ENCODE measurements around the gene GPI.
A peak's percentile ranks its signal among the peaks of the same experiment; 100 is the strongest.
"Not testable (repeated sequence)": the region's sequence is repeated elsewhere in the genome, so short reads cannot be mapped to it uniquely, and the experiment has no call there.

GPI gene

DNA sequence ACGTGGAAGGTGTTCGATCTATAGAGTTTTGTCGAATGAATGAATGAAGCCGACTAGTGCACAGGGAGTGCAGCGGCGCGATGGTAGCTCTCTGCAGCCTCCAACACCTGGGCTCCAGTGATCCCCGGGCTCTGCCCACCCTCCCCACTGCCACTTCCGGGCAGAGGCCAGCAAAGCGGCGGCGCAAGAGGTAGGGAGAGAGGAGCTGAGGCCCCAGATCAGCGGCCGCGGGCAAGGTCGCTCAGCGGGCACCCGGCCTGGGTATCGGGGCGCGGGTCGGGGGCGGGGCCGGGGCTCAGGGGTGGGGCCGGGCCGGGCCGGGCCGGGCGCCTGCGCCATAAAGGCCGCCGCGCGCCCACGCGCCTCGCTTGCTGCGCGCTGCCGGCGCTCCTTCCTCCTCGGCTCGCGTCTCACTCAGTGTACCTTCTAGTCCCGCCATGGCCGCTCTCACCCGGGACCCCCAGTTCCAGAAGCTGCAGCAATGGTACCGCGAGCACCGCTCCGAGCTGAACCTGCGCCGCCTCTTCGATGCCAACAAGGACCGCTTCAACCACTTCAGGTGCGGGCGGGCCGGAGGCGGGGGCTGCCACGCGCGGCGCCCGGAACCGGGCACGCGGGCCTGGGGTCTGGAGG is at the start of gene GPI:
TSS of gene GPI (plus strand) at position 367 of the 633 bp plus-strand sequence. CDS start at position 438, 71 bp downstream.
- DNase-seq: peak; percentile 83

DNA sequence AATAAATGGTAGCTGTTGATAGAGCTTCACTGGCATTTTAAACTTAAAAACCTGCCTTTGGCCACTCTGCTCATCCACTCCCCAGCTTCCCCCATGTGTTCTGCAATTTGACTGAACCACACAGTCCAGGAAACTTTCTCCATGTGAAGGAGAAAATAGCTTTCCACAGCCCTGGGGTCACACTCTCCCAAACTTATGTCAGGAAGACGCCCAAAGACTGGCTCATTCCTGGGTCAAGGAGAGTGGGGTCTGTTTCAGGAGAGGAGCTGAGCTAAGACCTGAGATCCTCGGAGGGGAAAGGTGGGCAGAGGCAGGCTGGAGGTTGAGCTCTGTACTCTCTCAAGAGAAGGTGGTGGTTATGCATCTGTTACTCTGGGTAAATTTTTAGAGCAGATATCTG is 48.7 kb upstream of the GPI start:
- no peak for DNase-seq

DNA sequence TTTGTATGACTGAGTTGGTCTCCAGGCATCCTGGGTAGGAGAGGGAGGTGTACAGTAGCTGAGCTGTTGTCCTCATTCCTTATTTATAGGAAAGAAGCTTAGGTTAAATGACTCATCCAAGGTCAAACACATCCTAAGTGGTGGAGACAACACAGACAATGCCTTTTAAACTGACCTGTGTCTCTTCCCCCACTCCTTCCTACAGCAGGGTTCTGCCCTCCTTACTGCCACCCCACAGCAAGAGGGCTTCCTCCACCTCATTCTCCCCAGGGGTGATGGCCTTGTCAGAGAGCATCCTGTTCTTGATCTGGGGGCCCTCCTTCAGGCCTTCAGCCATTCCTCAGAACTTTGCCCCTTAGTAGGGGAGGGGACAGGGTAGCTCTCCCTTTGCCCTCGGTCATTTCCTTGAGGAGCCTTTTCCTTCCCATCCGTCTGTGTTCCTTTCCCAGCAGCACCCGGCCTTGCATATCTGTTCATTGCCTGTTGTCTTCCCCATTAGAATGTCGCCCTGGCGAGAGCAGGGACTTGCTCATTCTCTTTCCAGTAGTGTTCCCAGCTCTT is 48.2 kb upstream of the GPI start:
- DNase-seq: no peak

DNA sequence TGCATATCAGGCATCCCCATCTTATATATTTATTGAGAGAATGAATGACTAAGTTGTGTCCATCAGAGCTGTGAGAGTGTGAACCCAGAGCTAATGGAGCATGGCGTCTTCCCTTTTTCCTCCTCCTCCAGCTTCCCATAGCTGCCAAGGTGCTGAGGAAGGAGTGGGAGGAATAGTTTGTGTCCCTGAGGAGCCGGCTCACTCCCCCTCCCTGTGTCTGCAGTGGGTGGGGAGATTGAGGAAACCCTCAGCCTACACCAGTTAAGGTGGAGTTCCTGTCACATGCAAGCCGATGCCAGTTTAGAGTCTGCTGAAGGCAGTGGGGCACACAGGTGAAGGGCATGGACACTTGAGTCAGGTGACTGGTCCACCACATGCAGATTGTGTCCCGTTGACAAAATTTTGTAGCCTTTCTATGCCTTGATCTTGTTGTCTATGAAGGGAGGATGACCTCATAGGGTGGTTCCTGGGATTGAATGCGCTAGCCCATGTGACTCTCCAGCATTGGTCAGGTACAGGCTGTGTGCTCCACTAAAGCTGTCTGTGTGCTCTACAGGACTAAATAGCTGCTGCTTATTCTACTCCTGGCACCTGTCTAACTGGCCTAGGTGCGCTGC is 47.6 kb upstream of the GPI start:
- no peak for DNase-seq

DNA sequence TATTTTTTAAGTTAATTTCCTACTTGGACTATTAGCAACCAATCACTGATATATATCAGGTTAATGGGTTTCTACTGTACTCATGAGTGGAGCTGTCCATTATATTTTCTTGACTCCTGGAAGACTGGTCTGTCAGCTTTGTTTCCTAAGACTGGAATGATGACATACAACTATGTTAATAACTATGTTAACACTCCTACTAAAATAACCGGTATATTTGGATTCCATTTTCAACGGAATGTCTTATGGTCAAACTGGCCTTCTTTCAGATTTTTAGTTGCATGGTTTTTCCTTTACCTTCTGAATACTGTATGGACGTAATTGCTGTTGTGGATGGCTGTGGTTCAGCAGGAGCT is 45.8 kb upstream of the GPI start:
- DNase-seq: no peak

DNA sequence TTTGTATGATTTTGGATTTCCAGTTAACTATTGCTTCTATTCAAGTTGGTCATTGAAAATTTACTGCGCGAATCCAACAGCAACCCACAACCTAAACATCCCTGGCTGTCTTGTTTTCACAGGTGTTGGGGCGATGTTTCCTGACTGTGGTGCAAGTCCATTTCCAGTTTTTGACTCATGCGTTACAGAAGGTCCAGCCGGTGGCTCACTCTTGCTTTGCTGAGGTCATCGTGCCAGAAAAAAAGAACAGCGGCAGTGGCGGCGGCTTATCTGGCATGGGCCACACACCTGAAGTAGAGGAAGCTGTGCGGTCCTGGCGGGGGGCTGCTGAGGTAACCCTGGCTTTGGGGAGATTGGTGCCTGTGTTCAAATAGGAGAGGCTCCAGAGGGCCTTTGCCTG is 45.2 kb upstream of the GPI start:
- no peak for DNase-seq

DNA sequence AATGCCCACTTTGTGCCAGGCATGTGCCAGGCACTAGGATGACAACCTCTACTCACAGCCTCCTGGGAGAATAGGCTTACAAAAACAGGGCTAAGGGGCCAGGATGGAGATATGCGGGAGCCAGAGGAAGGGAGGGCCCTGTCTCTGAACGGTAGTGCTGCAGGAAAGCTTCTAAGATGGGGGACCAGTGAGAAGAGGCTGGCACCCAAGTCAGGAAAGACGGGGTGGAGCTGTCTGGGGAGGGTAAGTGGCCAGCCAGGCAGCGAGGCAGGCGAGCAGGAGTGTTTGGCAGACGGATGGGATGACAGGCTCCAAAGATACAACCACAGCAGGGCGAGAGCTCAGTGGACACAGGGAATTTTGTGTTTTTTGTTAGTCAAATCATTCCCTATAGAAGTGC is 44.7 kb upstream of the GPI start:
- DNase-seq: no peak

DNA sequence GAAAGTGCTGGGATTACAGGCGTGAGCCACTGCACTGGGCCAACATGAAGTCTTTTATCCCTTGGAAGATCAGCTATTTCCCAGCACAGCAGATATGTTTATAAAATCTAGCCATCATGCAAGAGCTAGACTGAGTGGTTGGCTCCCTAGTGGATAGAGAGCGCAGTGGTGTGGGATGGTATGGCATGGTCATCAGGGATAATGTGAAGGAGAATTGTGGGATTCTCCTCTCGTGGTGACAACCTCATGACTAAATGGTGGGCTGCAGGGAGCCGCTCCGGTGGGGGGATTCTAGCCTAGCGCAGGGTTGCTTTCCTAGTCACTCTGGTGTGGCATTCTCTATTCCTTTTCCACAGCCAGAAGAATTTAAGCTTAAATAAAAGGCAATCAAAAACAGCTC is 43.3 kb upstream of the GPI start:
- no peak for DNase-seq

DNA sequence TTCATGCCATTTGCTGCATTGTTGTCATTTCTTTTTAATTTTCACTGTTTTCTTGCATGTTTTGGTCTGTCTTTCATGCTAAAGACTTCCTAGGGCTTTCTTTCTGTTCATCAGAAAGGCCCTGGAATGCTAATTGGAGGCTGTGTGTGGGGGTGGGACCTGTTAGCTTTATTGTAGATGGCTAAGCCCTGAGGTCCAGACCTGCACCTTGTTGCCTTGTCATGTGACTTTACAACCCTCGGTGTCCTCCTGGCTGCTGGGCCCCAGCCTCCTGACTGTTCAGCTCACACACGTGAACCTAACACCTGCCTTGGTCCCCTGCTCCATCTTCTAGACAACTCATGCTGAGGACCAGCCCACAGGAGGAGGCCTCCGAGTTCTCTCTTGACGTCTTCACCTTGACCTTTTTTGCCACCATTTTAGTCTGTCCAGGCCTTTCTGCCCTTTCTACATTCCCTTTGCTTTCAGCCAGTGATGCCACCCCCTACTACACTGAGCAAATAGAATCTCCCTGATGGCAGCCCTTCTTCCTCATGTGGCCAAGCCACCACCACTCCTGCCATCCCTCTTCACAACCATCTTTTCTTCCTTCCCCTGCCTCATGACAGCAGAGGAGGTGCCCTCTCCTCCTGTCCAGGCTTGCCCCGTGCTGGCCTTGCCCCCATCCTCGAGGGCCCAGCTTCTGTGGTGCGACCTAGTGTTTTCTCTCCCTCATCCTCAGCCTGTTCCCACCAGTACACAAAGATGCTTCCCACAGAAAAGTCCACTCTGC is 41.4 kb upstream of the GPI start:
- DNase-seq: no peak

DNA sequence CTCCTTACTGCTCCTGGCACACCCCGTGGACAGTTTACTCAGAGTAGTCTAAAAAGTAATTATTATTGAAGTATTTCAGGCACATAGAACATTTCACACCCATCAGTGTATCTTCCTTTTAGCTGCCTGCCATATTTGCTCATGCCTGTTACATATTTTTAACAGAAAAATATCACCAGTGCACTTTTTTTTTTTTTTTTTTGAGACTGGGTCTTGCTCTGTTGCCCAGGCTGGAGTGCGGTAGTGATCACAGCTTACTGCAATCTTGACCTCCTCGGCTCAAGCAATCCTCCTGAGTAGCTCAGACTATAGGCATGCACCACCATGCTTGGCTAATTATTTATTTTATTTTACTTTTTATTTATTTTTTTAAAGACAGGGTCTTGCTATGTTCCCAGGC is 40.7 kb upstream of the GPI start:
- no peak for DNase-seq

DNA sequence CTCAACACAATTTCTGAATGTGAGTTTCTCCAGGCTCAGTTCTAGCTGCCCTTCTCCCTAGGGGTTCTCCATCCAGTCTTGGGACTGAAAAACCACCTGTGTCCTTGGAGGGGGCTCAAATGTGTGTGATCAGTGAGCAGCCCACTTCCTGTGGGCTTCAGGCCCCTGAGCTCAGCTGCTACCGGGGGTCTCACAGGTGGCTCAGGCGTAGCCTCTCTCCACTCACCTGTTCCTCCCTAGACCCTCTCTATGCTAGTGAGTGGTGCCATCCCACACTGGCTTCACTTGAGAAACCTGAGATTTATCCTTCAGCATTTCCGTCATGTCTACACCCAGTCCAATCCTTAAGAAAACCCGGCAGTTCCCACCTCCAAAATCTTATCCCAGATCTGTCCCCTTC is 39.8 kb upstream of the GPI start:
- no peak for DNase-seq

DNA sequence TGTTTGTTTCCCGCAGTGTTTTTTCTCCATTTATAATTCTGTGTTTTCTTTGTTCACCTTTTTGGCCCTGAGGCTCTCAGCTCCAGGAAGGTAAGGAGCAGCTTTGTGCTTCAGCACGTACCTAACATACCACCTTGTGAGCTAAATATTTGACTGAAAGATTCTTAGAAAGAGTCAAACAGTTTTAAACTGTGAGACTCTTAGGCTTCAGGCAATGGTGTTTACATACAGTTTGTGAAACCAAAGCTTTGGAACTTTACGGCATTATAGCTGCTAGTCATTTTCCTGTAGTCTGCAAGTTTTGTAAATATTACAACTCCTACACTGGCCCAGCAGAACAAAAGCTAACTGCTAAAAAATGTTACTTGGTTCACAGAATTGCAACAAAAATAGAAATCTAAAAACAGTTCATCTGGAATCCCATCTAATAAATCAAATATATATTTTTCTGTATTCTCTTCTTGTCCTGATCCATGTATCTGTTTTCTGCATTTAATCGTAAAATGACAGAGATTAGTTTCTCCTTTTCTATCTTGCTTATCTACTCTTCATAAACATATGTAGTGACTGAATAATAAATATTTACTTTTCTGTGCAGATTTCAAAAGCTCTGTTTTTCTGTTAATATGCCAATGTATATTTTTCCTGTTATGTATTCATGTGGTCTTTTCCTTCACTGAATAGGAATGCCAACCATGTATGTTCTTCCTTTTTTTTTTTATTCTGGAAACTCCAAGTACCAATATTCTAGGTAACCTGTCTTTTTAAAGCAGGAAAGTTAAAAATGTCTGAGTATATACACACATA is 38.8 kb upstream of the GPI start:
- DNase-seq: no peak

DNA sequence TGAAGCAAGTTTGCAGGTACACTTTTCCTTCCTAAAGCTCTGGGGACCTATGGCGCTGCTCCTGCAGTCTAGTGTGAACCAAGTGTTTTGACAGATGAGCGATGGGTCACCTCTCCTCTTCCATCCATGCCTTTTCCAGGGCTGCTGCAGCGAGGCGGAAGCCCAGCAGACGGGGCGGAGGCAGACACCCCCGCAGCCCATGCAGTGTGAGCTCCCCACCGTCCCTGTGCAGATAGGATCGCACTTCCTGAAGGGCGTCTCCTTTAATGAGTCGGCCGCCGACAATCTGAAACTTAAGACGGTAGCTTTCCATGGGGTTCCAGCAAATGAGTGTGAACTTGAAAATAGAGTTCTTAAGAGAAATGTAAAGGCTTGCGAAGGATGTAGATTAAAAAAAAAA is 37.1 kb upstream of the GPI start:
- no peak for DNase-seq

DNA sequence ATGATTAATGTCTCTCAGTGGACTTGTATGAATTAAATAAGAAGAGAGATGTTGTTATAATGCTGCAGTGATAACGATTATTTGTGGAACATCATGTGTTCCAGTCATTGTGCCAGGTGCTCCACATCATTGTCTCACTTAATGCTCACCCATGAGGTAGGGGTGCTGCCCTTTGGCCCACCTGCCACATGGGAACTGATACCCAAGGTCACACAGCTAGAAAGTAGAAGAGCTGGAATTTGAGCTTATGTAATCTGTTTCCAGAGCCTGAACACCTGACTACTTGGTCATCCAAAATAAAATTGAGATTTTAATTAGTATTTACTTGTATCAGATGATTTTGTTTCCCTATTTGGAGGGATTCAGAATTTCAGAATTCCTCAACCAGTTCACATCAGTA is 36.0 kb upstream of the GPI start:
- DNase-seq: no peak

DNA sequence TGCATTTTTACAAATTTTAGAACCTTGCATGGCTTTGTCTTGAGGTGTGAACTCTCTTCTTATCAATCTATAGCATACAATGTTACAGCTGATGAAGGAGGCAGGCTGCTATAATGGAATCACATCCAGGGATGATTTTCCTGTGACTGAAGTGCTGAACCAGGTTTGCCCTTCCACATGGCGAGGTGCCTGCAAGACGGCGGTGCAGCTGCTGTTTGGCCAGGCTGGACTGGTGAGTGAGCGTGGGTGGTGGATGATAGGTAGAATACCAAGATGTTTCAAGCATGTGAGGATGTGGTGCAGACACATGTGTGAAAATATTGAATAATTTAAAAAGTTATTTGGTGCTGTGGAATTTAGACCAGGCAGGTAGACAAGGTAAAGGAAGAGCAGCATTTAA is 34.9 kb upstream of the GPI start:
- no peak for DNase-seq

DNA sequence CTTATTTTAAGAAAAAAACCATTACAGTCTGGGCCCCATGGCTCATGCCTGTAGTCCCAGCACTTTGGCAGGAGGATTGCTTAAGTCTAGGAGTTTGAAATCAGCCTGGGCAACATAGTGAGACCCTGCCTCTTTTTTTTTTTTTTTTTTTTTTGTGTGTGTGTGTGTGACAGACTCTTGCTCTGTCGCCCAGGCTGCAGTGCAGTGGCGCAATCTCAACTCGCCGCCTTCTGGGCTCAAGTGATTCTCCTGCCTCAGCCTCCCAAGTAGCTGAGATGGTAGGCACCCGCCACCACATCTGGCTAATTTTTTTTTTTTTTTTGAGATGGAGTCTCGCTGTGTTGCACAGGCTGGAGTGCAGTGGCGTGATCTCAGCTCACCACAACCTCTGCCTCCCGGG is 34.4 kb upstream of the GPI start:
- not testable (repeated sequence) for DNase-seq

DNA sequence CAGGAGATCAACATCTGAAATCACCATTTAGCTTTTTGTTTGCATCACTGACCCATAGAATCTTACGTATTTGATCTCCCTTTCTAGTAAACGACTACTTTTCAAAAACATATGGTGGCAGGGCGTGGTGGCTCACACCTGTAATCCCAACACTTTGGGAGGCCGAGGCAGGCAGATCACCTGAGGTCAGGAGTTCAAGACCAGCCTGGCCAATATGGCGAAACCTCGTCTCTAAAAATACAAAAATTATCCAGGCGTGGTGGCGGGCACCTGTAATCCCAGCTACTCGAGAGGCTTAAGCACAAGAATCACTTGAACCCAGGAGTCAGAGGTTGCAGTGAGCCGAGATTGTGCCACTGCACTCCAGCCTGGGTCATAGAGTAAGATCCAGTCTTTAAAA is 33.4 kb upstream of the GPI start:
- not testable (repeated sequence) for DNase-seq

DNA sequence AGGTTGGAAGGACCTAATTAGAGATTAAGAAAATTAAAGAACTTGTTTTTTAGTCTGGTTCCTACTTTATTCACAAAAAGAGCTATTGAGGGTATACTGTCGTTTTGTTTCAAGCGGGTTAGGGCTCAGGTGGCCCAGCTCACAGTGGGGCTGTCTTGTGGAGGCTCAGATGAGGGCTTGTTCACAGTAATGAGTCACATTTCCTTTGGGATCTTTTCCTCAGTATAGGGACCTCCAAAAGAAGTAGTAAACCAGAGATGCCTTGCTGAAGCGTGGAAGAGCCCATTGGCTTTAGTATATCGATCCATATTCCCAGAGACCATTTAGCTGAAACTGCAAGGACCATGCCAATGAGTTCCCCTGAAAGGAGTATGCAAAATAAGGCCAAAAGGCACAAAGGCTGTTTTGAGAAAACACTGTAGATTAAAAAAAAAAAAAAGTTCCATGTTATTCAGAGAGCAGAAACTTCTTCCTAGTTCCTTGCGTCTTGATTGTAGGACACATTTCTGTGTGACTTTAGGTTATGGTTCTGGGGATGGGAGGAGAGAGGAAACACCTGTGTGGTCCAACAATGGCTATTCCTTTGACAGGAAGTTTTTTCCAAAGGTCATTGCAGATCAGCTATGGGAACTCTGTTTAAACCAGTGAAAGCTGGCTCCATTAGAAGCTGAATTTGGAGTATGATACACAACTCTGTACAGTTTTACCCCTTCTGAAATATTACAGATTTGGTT is 32.8 kb upstream of the GPI start:
- DNase-seq: no peak

DNA sequence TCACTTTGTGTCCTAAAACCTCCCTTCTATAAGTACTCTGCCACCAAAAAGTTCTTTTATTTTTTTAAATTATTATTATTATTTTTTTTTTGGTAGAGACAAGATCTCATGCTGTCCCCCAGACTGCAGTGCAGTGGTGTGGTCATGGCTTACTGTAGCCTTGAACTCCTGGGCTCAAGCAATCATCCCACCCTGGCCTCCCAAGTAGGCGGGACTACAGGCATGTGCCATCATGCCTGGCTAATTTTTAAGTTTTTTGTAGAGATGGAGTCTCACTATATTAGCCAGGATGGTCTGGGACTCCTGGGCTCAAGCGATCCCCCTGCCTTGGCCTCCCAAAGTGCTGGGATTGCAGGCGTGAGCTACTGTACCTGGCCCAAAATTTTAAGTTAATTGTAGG is 29.1 kb upstream of the GPI start:
- no peak for DNase-seq

DNA sequence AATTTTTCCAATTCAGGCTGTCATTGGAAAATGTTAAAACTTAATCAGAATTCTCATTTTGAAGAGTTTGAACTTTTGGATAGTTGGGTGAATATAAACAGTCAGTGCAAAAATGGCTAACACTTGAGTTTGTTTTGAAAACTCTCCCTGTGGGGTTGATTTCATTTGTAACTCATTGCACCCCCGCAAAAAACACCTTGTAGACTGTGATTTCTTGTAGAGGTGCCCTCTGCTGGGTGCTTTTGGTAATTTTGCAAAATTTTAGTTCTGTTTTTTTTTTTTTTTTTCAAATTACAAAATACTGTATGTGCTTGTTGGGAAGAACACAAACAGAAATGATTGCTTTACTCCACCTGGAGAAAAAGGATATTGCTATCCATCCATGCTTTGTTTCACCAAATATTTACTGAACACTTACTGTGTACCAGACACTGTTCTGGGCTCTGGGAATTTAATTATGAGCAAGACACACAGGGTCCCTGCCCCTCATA is 28.2 kb upstream of the GPI start:
- DNase-seq: peak; percentile 48

DNA sequence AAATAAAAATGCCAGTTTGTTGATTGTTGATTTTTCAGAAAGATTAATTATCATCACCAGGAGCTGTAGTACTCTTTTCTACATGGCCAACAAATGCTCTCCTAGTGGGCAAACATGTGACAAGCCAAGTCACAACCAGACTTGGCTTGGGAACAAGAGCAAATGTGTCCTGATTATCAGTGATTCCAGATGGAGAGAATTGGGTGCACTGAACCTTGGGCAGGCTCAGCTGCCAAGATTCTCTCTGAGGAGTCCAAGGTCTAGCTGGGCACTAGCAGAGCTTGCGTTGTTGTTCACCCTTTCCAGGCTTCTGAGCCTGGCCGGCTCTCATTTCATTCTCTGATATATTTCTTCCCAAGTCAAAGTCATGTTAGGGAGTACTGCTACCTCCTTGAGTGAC is 27.3 kb upstream of the GPI start:
- no peak for DNase-seq

DNA sequence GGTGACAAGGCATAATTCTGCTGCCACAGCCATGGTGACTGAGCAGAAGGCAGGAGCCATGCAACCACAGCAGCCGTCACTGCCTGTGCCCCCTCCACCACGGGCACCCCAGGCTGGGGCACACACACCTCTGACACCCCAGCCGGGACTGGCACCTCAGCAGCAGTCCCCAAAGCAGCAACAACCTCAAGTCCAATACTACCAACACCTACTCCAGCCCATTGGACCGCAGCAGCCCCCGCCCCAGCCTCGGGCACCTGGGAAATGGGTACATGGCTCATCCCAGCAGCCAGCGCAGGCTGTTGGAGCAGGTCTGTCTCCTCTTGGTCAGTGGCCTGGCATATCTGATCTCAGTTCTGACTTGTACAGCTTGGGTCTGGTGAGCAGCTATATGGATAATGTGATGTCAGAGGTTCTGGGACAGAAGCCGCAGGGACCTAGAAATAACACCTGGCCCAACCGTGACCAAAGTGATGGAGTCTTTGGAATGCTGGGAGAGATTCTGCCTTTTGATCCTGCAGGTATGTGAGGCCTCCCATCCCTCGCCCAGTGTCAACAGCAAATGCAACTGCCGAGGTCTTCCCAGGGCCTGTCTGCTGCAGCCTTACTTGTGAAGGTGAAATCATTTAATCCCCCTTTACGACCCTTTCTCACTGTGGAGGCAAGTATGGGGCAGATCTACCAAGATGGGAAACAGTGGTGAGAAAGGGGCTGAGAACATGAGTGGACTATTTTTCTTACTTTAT is 22.9 kb upstream of the GPI start:
- DNase-seq: no peak

Measured in activated CD4-positive, alpha-beta T cell treated with anti-CD3 and anti-CD28 coated beads, Interleukin-10, Interleukin-2, amounts not matched to agents 100 ng/mL and 50 ng/mL, durations not matched to agents 16 hours and 8 hours (primary cell).